ENCODE data around the gene SMIM32. TPM values are rescaled to one million over a fixed set of nuclear protein-coding genes. Genes with fewer than 3 reads are reported as not detected.

Gene SMIM32
- total RNA-seq (2014; rRNA removed; shearing (Covaris generic)) = not detected in 2 replicates
- not detected in 2 replicates for total RNA-seq (2022)
- not detected for Bru-seq, nascent RNA
- not detected for BruChase-seq, experiment 1, labeled RNA remaining after a 6-hour chase
- not detected for BruChase-seq, experiment 2, labeled RNA remaining after a 2-hour chase
- long read RNA-seq = 0 reads

- intact Hi-C loops (cut with micrococcal nuclease; ENCODE audit: unreplicated experiment) = no loop called here
- H3K4me2 ChIP-seq (ENCODE audit: low read length) = no peak within 1 kb of the TSS
- TF ChIP-seq CTCF (conservative IDR thresholded peaks at IDR 0.05; ENCODE audit: low read length) = no peak
- no peak for TF ChIP-seq EZH2phosphoT487 (IDR thresholded peaks at IDR 0.05; ENCODE audit: borderline replicate concordance, low read depth, low read length)
- no peak within 1 kb of the TSS for H3K27ac ChIP-seq (ENCODE audit: low read depth, low read length, poor library complexity, severe bottlenecking)
- ChIA-PET CTCF (ENCODE audit: unreplicated experiment) (no interaction called here), POLR2A (no interaction called here)
- no peak within 1 kb of the TSS for H2AFZ ChIP-seq (ENCODE audit: low read length)
- H3K4me3 ChIP-seq (ENCODE audit: low read depth, low read length, poor library complexity, severe bottlenecking) = no peak within 1 kb of the TSS
- no peaks in the 10 kb centered on the region for H3K4me1 ChIP-seq (ENCODE audit: insufficient read depth, low read length, poor library complexity, severe bottlenecking)
- H4K20me1 ChIP-seq (ENCODE audit: insufficient read depth, low read length) = no peaks in the 10 kb centered on the region
- no peaks in the 10 kb centered on the region for H3K79me2 ChIP-seq (ENCODE audit: insufficient read depth, low read depth, low read length)
- H3K36me3 ChIP-seq (ENCODE audit: insufficient read depth, low read length) = peaks cover 13% of the 10 kb centered on the region; the same call in 1 of the 2 replicates
- no TSS peak for BruUV-seq (replicated peaks)
- no peaks in the 10 kb centered on the region for H3K9me3 ChIP-seq (ENCODE audit: low read length)
- H3K9me2 ChIP-seq (ENCODE audit: insufficient read depth, low read length) = no peaks in the 10 kb centered on the region
- no peak for DNase-seq (ENCODE audit: low spot score)
These were observed at the start of gene SMIM32 for GRCh38 chr5:136192526-136193321. Gene SMIM32 (minus strand): TSS chr5:136193162. CDS start chr5:136192524, 638 bp downstream.

- Histone ChIP-seq H3K4me3 (ENCODE audit: low read depth, low read length, poor library complexity, severe bottlenecking) (no peak overlapping the region), H3K36me3 (ENCODE audit: insufficient read depth, low read length) (no peaks in the 10 kb centered on the region), H4K20me1 (ENCODE audit: insufficient read depth, low read length) (no peaks in the 10 kb centered on the region), H3K4me2 (ENCODE audit: low read length) (no peak overlapping the region), H2AFZ (ENCODE audit: low read length) (no peak overlapping the region), H3K9me3 (ENCODE audit: low read length) (no peaks in the 10 kb centered on the region), H3K27ac (ENCODE audit: low read depth, low read length, poor library complexity, severe bottlenecking) (no peak overlapping the region), H3K79me2 (ENCODE audit: insufficient read depth, low read depth, low read length) (no peaks in the 10 kb centered on the region), H3K9me2 (ENCODE audit: insufficient read depth, low read length) (no peaks in the 10 kb centered on the region), H3K4me1 (ENCODE audit: insufficient read depth, low read length, poor library complexity, severe bottlenecking) (no peaks in the 10 kb centered on the region)
- TF ChIP-seq EZH2phosphoT487 (IDR thresholded peaks at IDR 0.05; ENCODE audit: borderline replicate concordance, low read depth, low read length) (no peak), CTCF (conservative IDR thresholded peaks at IDR 0.05; ENCODE audit: low read length) (no peak)
- intact Hi-C loops (cut with micrococcal nuclease; ENCODE audit: unreplicated experiment) = no loop called here
- no TSS peak for BruUV-seq (replicated peaks)
- no peak for DNase-seq (ENCODE audit: low spot score)
- ChIA-PET CTCF (ENCODE audit: unreplicated experiment) (no interaction called here), POLR2A (interaction anchor here (0.6 kb wide), 1 partner anchor 397 kb away, joined by 3 read pairs; no protein-coding TSS in a partner anchor)
These were observed 49.6 kb upstream of the SMIM32 start for GRCh38 chr5:136242611-136243010.

- ChIA-PET POLR2A (no interaction called here), CTCF (ENCODE audit: unreplicated experiment) (no interaction called here)
- TF ChIP-seq CTCF (conservative IDR thresholded peaks at IDR 0.05; ENCODE audit: low read length) (no peak), EZH2phosphoT487 (IDR thresholded peaks at IDR 0.05; ENCODE audit: borderline replicate concordance, low read depth, low read length) (no peak)
- intact Hi-C loops (cut with micrococcal nuclease; ENCODE audit: unreplicated experiment) = no loop called here
- Histone ChIP-seq H3K9me2 (ENCODE audit: insufficient read depth, low read length) (no peaks in the 10 kb centered on the region), H4K20me1 (ENCODE audit: insufficient read depth, low read length) (no peaks in the 10 kb centered on the region), H3K27ac (ENCODE audit: low read depth, low read length, poor library complexity, severe bottlenecking) (no peak overlapping the region), H3K79me2 (ENCODE audit: insufficient read depth, low read depth, low read length) (no peaks in the 10 kb centered on the region), H3K36me3 (ENCODE audit: insufficient read depth, low read length) (no peaks in the 10 kb centered on the region), H2AFZ (ENCODE audit: low read length) (no peak overlapping the region), H3K4me3 (ENCODE audit: low read depth, low read length, poor library complexity, severe bottlenecking) (no peak overlapping the region), H3K4me1 (ENCODE audit: insufficient read depth, low read length, poor library complexity, severe bottlenecking) (no peaks in the 10 kb centered on the region), H3K4me2 (ENCODE audit: low read length) (no peak overlapping the region), H3K9me3 (ENCODE audit: low read length) (no peaks in the 10 kb centered on the region)
- BruUV-seq (replicated peaks) = no TSS peak
- DNase-seq (ENCODE audit: low spot score) = no peak
These were observed 49.2 kb upstream of the SMIM32 start for GRCh38 chr5:136242136-136242535.

Data from OCI-LY7 (cell line).